Glutamatergic neuron (in vitro differentiated cells): ENCODE data around the gene MMP23B. TPM values are rescaled to one million over a fixed set of nuclear protein-coding genes. Genes with fewer than 3 reads are reported as not detected.
"Not testable (repeated sequence)": the region's sequence is repeated elsewhere in the genome, so short reads cannot be mapped to it uniquely, and the experiment has no call there.

ENCODE experiments used
- DNase-seq: peaks from one replicate; pipeline ENCODE4 v3.0.0; 2022
- H3K27ac Mint-ChIP-seq: one replicate; pipeline ENCODE4 v1.8.0; 2020; ENCODE audit warnings: mild to moderate bottlenecking, mixed read lengths, inconsistent platforms; ENCODE audit not compliant: unreplicated experiment
- H3K27me3 Mint-ChIP-seq: one replicate; pipeline ENCODE4 v1.8.0; 2020; ENCODE audit warnings: mild to moderate bottlenecking, moderate library complexity, mixed read lengths, inconsistent platforms; ENCODE audit not compliant: unreplicated experiment
- H3K36me3 Mint-ChIP-seq: one replicate; pipeline ENCODE4 v1.8.0; 2020; ENCODE audit warnings: mild to moderate bottlenecking, mixed read lengths, inconsistent platforms; ENCODE audit not compliant: unreplicated experiment
- H3K4me1 Mint-ChIP-seq: one replicate; pipeline ENCODE4 v1.8.0; 2020; ENCODE audit warnings: mild to moderate bottlenecking, low read depth, mixed read lengths, inconsistent platforms; ENCODE audit not compliant: unreplicated experiment
- H3K4me3 Mint-ChIP-seq: one replicate; pipeline ENCODE4 v1.8.0; 2020; ENCODE audit warnings: mild to moderate bottlenecking, mixed read lengths, inconsistent platforms; ENCODE audit not compliant: unreplicated experiment
- H3K9me3 Mint-ChIP-seq: one replicate; pipeline ENCODE4 v1.8.0; 2020; ENCODE audit warnings: mild to moderate bottlenecking, moderate library complexity, mixed read lengths, inconsistent platforms; ENCODE audit not compliant: unreplicated experiment
- total RNA-seq: library from RNA; stranded (reverse); fragmentation: NEBNext Ultra II Directional; extraction: Animal tissue kit (Norgen Biotek cat#: 25700); gene quantifications from one replicate; pipeline ENCODE4 v1.2.1, GENCODE V29; 2021; ENCODE audit not compliant: unreplicated experiment
- TF ChIP-seq, protein P1 (sequence below): fragments of 200-600 bp; sonication (generic); IDR thresholded peaks from one replicate; pipeline ENCODE4 v1.5.0; 2021; ENCODE audit not compliant: partially characterized antibody, unreplicated experiment

The MMP23B gene
- total RNA-seq, 1 donor from 2014 or later: 162 TPM

DNA sequence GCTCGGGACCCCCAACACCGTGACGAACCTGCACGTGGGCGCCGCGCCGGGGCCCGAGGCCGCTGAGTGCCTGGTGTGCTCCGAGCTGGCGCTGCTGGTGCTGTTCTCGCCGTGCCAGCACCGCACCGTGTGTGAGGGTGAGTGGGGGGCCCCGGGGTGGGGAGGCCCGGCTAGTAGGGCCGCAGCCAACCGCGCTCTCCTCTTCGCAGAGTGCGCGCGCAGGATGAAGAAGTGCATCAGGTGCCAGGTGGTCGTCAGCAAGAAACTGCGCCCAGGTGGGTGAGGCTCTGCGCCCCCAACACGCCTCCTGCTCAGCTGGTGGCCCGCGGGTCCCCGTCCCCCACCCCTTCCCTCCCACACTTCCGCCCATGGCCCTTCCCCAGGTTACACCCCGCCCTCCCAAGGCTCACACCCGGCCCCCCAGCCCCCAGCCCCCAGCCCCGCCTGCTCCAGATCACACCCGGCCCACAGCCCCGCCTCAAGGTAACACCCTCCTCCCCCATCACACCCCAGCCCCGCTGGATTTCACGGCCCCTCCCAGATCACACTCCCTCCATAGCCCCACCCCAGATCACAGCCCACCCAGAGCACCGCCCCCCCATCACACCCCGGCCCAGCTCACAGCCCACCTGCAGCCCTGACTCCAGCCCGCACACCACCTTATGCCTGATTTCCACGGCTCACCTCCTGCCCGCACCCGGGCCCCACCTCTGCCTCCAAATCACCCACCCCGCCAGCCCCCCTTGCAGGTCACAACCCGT lies 2.4 kb upstream of the MMP23B start:
- Mint-ChIP-seq H3K4me3 (peak overlapping the region; percentile 67), H3K27ac (peak overlapping the region; percentile 86), H3K36me3 (no peaks in the 10 kb centered on the region), H3K9me3 (peaks cover 11% of the 10 kb centered on the region), H3K4me1 (peaks cover 2% of the 10 kb centered on the region), H3K27me3 (peaks cover 13% of the 10 kb centered on the region)
- TF ChIP-seq, protein P1, sequence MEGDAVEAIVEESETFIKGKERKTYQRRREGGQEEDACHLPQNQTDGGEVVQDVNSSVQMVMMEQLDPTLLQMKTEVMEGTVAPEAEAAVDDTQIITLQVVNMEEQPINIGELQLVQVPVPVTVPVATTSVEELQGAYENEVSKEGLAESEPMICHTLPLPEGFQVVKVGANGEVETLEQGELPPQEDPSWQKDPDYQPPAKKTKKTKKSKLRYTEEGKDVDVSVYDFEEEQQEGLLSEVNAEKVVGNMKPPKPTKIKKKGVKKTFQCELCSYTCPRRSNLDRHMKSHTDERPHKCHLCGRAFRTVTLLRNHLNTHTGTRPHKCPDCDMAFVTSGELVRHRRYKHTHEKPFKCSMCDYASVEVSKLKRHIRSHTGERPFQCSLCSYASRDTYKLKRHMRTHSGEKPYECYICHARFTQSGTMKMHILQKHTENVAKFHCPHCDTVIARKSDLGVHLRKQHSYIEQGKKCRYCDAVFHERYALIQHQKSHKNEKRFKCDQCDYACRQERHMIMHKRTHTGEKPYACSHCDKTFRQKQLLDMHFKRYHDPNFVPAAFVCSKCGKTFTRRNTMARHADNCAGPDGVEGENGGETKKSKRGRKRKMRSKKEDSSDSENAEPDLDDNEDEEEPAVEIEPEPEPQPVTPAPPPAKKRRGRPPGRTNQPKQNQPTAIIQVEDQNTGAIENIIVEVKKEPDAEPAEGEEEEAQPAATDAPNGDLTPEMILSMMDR: no peak
- DNase-seq: no peak

- peaks cover 10% of the 10 kb centered on the region for H3K27me3 Mint-ChIP-seq
- peaks cover 9% of the 10 kb centered on the region for H3K9me3 Mint-ChIP-seq
- TF ChIP-seq, protein P1: no peak
- DNase-seq: peak; percentile 98
- H3K36me3 Mint-ChIP-seq: no peaks in the 10 kb centered on the region
- peak overlapping the region; percentile 90 for H3K27ac Mint-ChIP-seq
- peak overlapping the region; percentile 85 for H3K4me3 Mint-ChIP-seq
- H3K4me1 Mint-ChIP-seq: peaks cover 2% of the 10 kb centered on the region
These were observed 1.6 kb upstream of the MMP23B start for GRCh38 chr1:1630191-1630964.

DNA sequence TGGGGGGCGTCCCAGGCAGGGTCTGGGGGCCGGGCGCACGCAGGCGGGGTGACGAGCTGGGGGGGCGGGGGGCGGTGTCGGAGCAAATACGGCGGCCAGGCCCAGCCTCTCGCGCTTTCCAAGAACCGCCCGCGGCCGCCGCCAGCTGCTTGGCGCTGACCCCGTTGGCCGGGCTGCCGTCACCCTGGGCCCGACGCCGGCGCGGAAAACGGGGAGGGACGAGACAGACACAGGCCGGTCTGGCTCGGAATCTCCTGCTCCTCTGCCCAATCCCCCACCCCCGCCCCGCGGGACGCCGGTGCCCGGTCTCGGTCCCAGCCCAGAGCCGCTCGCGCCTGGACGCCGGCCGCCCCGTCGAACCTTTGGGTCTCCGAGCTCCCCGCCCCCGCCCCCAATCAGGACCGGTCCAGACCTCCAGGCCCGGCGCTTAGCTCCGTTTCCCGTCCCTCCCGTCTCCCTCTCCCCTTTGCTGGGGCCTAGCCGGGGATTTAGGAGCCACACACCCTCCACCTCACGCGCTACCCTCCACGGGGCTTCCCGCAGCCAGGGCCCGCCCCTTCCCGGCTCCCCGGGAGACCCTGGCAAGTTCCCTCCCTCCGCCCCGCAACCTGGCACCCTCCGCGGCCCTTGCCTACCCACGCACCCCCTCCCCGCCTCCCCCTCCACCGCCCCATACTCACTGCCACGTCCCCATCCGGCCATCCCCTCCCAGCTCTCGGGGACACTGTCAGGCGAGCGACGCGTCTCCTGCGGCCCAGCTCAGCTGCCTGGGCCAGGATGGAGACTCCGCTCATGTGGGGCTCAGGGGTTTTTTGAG lies 800 bp upstream of the MMP23B start:
- peak overlapping the region; percentile 83 for H3K4me3 Mint-ChIP-seq

GRCh38 chr1:1633409-1633808 lies 1.4 kb downstream of the MMP23B start:
- not testable (repeated sequence) for H3K27me3 Mint-ChIP-seq, H3K27ac Mint-ChIP-seq, H3K9me3 Mint-ChIP-seq, H3K4me1 Mint-ChIP-seq, DNase-seq, H3K36me3 Mint-ChIP-seq, H3K4me3 Mint-ChIP-seq

More for the DNA sequence above, 800 bp upstream of the MMP23B start:
- Mint-ChIP-seq H3K27ac (peak overlapping the region; percentile 86), H3K4me1 (no peaks in the 10 kb centered on the region), H3K36me3 (no peaks in the 10 kb centered on the region), H3K27me3 (peaks cover 10% of the 10 kb centered on the region), H3K9me3 (peaks cover 7% of the 10 kb centered on the region)
- DNase-seq: peak; percentile 81
- TF ChIP-seq, protein P1: no peak

DNA sequence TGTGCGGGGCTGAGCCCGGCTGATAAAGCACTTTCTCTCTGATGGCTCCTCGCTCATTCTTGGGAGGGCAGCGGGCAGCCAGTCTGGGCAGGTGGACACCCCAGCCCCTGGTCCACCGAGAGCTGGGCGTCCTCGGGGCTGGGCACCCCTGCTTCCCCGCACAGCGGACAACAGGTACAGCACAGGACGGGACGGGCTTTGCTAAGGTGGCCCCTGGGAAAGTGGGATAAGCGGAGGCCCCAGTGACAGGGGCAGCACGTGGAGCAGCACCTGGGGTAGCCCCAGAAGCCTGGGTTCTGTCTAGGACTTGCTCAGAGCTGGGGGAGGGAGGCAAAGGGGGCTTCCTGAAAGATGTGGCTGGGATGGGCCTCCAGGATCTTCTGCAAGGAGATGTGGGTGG lies 2.6 kb downstream of the MMP23B start:
- not testable (repeated sequence) for H3K4me1 Mint-ChIP-seq, DNase-seq, H3K9me3 Mint-ChIP-seq, H3K4me3 Mint-ChIP-seq, H3K36me3 Mint-ChIP-seq, H3K27ac Mint-ChIP-seq, H3K27me3 Mint-ChIP-seq

DNA sequence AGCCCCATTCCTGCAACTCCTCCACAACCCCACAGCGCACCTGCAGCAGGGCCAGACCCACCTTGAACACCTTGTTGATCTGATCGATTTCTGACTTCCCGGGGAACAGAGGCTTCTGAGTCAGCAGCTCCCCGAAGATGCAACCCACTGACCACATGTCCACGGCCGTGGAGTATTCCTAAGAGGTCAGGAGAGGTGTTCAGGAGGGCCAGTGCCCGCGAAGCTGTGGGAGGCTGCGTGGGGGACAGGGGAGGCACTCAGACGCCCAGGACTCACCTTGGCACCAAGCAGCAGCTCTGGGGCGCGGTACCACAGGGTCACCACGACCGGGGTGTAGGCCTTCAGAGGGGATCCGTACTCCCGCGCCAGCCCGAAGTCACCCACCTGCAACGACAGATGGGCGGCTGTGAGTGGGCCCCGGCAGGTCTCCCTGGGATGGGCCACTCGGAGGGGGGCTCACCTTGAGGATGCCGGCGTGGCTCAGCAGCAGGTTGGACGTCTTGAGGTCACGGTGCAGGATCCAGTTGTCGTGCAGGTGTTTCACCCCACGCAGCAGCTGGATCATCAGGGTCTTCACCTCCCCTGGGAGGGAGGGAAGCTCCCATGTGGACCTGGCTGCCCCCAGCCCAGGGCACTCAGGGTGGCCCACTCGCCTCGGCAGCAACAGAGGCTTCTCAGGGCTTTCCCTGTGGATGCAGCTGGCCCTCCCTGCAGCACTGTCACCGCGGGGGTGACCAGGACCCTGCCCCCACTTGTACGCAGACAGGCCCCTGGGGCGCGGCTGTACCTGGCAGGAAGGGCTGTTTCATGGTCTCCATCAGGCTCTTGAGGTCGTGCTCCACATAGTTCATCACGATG lies 4.9 kb downstream of the MMP23B start:
- not testable (repeated sequence) for H3K4me1 Mint-ChIP-seq, DNase-seq, H3K36me3 Mint-ChIP-seq, H3K4me3 Mint-ChIP-seq, H3K9me3 Mint-ChIP-seq, H3K27me3 Mint-ChIP-seq
- peak overlapping the region; percentile 55 for H3K27ac Mint-ChIP-seq

DNA sequence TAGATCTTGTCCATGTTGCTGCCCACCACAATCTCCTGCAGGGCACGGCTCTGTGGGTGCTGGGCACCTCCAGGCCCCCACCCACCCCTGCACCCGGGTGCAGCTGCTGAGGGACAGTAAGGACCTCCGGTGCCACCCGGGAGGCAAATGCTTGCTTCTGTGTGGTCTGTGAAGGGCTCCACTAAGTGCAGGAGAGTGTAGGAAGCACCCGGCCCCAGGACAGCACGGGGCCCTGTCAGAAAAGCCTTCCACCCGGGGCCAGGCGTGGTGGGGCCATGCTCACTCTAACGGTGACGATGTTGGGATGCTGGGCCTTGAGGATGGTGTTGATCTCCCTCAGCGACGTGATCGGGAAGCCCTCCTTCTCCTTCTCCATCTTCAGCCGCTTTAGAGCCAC lies 5.5 kb downstream of the MMP23B start:
- H3K27ac Mint-ChIP-seq, H3K27me3 Mint-ChIP-seq, H3K9me3 Mint-ChIP-seq, DNase-seq, H3K36me3 Mint-ChIP-seq, H3K4me1 Mint-ChIP-seq, H3K4me3 Mint-ChIP-seq: not testable (repeated sequence)

GRCh38 chr1:1638528-1638927 lies 6.6 kb downstream of the MMP23B start:
- not testable (repeated sequence) for DNase-seq, H3K4me3 Mint-ChIP-seq, H3K36me3 Mint-ChIP-seq, H3K9me3 Mint-ChIP-seq, H3K4me1 Mint-ChIP-seq, H3K27ac Mint-ChIP-seq, H3K27me3 Mint-ChIP-seq
